BLaER1 treated with 17β-estradiol and CSF1 and Interleukin-3, amounts not matched to agents 10 nM and 100 nM (cell line): ENCODE results near the gene NDUFA11.

Source experiments
- H3K27ac ChIP-seq, 11 experiments: shearing (Covaris generic); formaldehyde crosslinking; 2 replicates each; pipeline ENCODE4 v1.8.1; 2022
- H3K27me3 ChIP-seq, 11 experiments: shearing (Covaris generic); formaldehyde crosslinking; 2 replicates each; pipeline ENCODE4 v1.8.1; 2022
- H3K36me3 ChIP-seq, 11 experiments: shearing (Covaris generic); formaldehyde crosslinking; 2 replicates each; pipeline ENCODE4 v1.8.1; 2022
- H3K4me1 ChIP-seq, 10 experiments: shearing (Covaris generic); formaldehyde crosslinking; 2 replicates each; pipeline ENCODE4 v1.8.1; 2022
- H3K4me2 ChIP-seq, 11 experiments: shearing (Covaris generic); formaldehyde crosslinking; 2 replicates each; pipeline ENCODE4 v1.8.1; 2022
- H3K4me3 ChIP-seq, 10 experiments: shearing (Covaris generic); formaldehyde crosslinking; 2 replicates each; pipeline ENCODE4 v1.8.1; 2022
- H3K9ac ChIP-seq, 11 experiments: shearing (Covaris generic); formaldehyde crosslinking; 2 replicates each; pipeline ENCODE4 v1.8.1; 2022
- H3K9me3 ChIP-seq, 11 experiments: shearing (Covaris generic); formaldehyde crosslinking; replicated peaks in 1 of 11; 2 replicates each; pipeline ENCODE4 v1.8.1; 2022
- H4K20me1 ChIP-seq, 11 experiments: shearing (Covaris generic); formaldehyde crosslinking; 2 replicates each; pipeline ENCODE4 v1.8.1; 2022
- Cebpa-rat ChIP-seq, 11 experiments: shearing (Covaris generic); IDR thresholded peaks; 2 replicates each; pipeline ENCODE4 v1.8.1; 2022

NDUFA11 gene

GRCh38 chr19:5903624-5904351 lies at the start of gene NDUFA11:
TSS of gene NDUFA11 (minus strand) at chr19:5903790. CDS start at chr19:5903708, 82 bp downstream.
- Histone ChIP-seq H3K4me2 (peak within 1 kb of the TSS; percentile 90 to 98 (median 97)), H4K20me1 (peaks cover 13 to 44% (median 40%) of the 10 kb centered on the region in 11 experiments; a peak in 21 of 22 replicates), H3K9me3 (no peaks in the 10 kb centered on the region), H3K27me3 (no peaks in the 10 kb centered on the region), H3K4me1 (peaks cover 27 to 53% (median 45%) of the 10 kb centered on the region in 10 experiments), H3K4me3 (peak within 1 kb of the TSS; percentile 89 to 100 (median 96)), H3K36me3 (peaks cover 16 to 41% (median 24%) of the 10 kb centered on the region in 11 experiments; a peak in 21 of 22 replicates), H3K9ac (peak within 1 kb of the TSS; percentile 97 to 100 (median 99)), H3K27ac (peak within 1 kb of the TSS; percentile 95 to 99 (median 98))
- TF ChIP-seq Cebpa-rat (IDR thresholded peaks at IDR 0.05): no peak

- H3K4me1 ChIP-seq: peaks cover 79 to 95% (median 91%) of the 10 kb centered on the region in 10 experiments
- H3K9ac ChIP-seq: 0 out of 22 replicates have a peak overlapping the region, but pooled peaks of 1 of the 11 experiments have one; percentile 1
- H3K27me3 ChIP-seq: no peaks in the 10 kb centered on the region
- peaks cover 91 to 100% (median 98%) of the 10 kb centered on the region in 11 experiments for H4K20me1 ChIP-seq
- peaks cover 6 to 30% (median 17%) of the 10 kb centered on the region in 11 experiments; a peak in 20 of 22 replicates for H3K36me3 ChIP-seq
- no peak overlapping the region for H3K4me3 ChIP-seq
- TF ChIP-seq Cebpa-rat (IDR thresholded peaks at IDR 0.05): no peak
- H3K27ac ChIP-seq: peak overlapping the region in 9 of 11 experiments; percentile 22 to 67 (median 44); a peak in 12 of 22 replicates
- H3K4me2 ChIP-seq: peak overlapping the region; percentile 81 to 94 (median 90)
- H3K9me3 ChIP-seq: no peaks in the 10 kb centered on the region
These were observed 49.5 kb upstream of the NDUFA11 start for GRCh38 chr19:5953030-5953589.

- H3K4me3 ChIP-seq: peak overlapping the region in 1 of 10 experiments; percentile 28; a peak in 1 of 20 replicates
- no peaks in the 10 kb centered on the region for H3K9me3 ChIP-seq
- H3K36me3 ChIP-seq: peaks cover 5 to 35% (median 21%) of the 10 kb centered on the region in 11 experiments; a peak in 16 of 22 replicates
- peak overlapping the region in 9 of 11 experiments; percentile 1 to 67 (median 33); a peak in 11 of 22 replicates for H3K27ac ChIP-seq
- no peaks in the 10 kb centered on the region for H3K27me3 ChIP-seq
- peaks cover 86 to 98% (median 97%) of the 10 kb centered on the region in 10 experiments for H3K4me1 ChIP-seq
- H4K20me1 ChIP-seq: peaks cover 84 to 100% (median 99%) of the 10 kb centered on the region in 11 experiments
- H3K9ac ChIP-seq: peak overlapping the region in 4 of 11 experiments; percentile 18 to 53 (median 30); a peak in 2 of 22 replicates
- no peak for TF ChIP-seq Cebpa-rat (IDR thresholded peaks at IDR 0.05)
- H3K4me2 ChIP-seq: peak overlapping the region; percentile 81 to 94 (median 90)
These were observed 48.8 kb upstream of the NDUFA11 start for GRCh38 chr19:5952193-5953029.

DNA sequence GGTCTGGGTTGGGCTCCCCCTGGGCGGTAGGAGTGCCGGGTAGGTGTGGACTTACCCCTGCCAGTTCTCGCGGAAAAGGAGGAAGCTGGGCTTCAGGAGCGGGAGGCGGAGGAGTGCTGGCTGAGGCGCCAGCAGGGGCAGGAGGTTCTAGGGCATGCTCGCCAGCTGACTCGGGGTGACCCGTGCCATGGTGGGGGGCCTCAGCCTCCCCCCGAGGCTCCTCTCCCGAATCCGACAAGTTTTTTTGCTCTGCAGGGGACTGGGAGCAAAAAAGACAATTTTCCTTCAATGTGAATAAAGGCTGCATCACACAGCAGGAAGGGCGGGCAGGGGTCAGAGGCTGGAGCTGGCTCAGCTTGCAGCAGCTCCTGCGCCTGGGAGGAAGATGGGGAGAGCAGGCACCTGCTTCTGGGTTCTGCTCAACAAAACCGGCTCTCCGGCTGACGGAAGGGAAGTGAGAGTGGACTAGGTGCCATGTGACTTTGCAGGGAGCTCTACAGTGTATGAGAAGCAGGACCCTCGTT lies 47.8 kb upstream of the NDUFA11 start:
- H3K4me1 ChIP-seq: peaks cover 96 to 100% (median 100%) of the 10 kb centered on the region in 10 experiments
- peak overlapping the region; percentile 81 to 94 (median 90) for H3K4me2 ChIP-seq

GRCh38 chr19:5950741-5951140 lies 47.2 kb upstream of the NDUFA11 start:
- H4K20me1 ChIP-seq: peaks cover 81 to 100% (median 100%) of the 10 kb centered on the region in 11 experiments
- H3K27ac ChIP-seq: peak overlapping the region in 1 of 11 experiments; percentile 67; a peak in 1 of 22 replicates
- H3K9ac ChIP-seq: peak overlapping the region in 4 of 11 experiments; percentile 6 to 53 (median 26); a peak in 7 of 22 replicates
- no peak for TF ChIP-seq Cebpa-rat (IDR thresholded peaks at IDR 0.05)
- peak overlapping the region; percentile 81 to 94 (median 90) for H3K4me2 ChIP-seq
- no peaks in the 10 kb centered on the region for H3K9me3 ChIP-seq
- H3K4me3 ChIP-seq: no peak overlapping the region
- peaks cover 9 to 42% (median 30%) of the 10 kb centered on the region in 11 experiments; a peak in 19 of 22 replicates for H3K36me3 ChIP-seq
- no peaks in the 10 kb centered on the region for H3K27me3 ChIP-seq
- H3K4me1 ChIP-seq: peaks cover 100% of the 10 kb centered on the region in 10 experiments

More for the DNA sequence above, 47.8 kb upstream of the NDUFA11 start:
- Histone ChIP-seq H3K27me3 (no peaks in the 10 kb centered on the region), H3K27ac (peak overlapping the region in 2 of 11 experiments; percentile 30 to 67; a peak in 4 of 22 replicates), H3K9ac (peak overlapping the region in 8 of 11 experiments; percentile 6 to 53 (median 26); a peak in 12 of 22 replicates), H3K9me3 (no peaks in the 10 kb centered on the region), H3K4me3 (peak overlapping the region in 3 of 10 experiments; percentile 6 to 28 (median 9); a peak in 4 of 20 replicates), H4K20me1 (peaks cover 81 to 100% (median 100%) of the 10 kb centered on the region in 11 experiments), H3K36me3 (peaks cover 7 to 38% (median 23%) of the 10 kb centered on the region in 11 experiments; a peak in 17 of 22 replicates)
- TF ChIP-seq Cebpa-rat (IDR thresholded peaks at IDR 0.05): no peak

- no peak for TF ChIP-seq Cebpa-rat (IDR thresholded peaks at IDR 0.05)
- Histone ChIP-seq H3K9me3 (no peaks in the 10 kb centered on the region), H4K20me1 (peaks cover 80 to 100% (median 100%) of the 10 kb centered on the region in 11 experiments), H3K4me2 (peak overlapping the region; percentile 81 to 94 (median 90)), H3K27ac (no peak overlapping the region), H3K4me1 (peaks cover 100% of the 10 kb centered on the region in 10 experiments), H3K4me3 (no peak overlapping the region), H3K27me3 (no peaks in the 10 kb centered on the region), H3K36me3 (peaks cover 17 to 51% (median 35%) of the 10 kb centered on the region in 11 experiments; a peak in 19 of 22 replicates), H3K9ac (peak overlapping the region in 2 of 11 experiments; percentile 4 to 50; a peak in 1 of 22 replicates)
These were observed 46.3 kb upstream of the NDUFA11 start for GRCh38 chr19:5949792-5950305.

DNA sequence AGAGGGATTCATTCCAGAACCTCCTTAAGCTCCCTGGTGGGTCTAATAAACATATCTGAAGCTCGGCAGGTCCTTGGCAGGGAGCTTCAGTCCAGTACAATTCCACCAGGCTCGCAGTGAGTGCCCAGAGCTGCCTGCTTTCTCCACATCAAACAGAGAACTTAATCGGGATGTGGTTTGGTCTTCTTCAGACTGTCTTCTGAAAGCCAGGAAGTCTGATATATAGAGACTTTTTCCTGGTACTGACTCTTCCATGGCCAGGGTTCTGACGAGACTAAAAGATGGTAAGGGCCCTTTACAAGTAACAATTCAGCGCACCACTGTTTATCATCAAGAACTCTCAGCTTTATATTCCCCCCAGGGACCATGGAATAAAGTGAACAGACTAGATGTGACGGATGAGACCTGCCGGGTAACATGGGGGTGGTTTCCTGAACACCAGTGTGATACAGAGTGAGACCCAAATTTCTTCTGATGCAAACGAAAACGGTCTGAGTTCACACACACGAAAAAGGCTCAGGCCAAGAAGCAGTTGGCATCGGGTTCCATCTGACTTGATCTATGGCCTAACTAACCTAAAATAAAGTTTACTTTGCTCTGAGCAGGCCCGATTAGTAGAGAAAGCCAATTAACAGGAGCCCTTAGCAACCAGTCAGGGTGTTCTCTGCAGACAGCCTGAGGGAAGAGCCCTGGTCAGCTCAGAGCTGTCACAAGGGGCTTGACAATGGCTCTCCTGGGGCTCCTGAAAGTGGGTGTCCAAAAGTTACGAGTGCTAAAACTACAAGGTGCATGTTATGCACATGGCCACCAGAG lies 45.4 kb upstream of the NDUFA11 start:
- H3K9me3 ChIP-seq: no peaks in the 10 kb centered on the region
- H3K27ac ChIP-seq: peak overlapping the region; percentile 0 to 74 (median 42); a peak in 16 of 22 replicates
- H3K27me3 ChIP-seq: no peaks in the 10 kb centered on the region
- TF ChIP-seq Cebpa-rat (IDR thresholded peaks at IDR 0.05): no peak
- peaks cover 79 to 100% (median 100%) of the 10 kb centered on the region in 11 experiments for H4K20me1 ChIP-seq
- no peak overlapping the region for H3K4me3 ChIP-seq
- H3K4me2 ChIP-seq: peak overlapping the region; percentile 81 to 94 (median 90)
- H3K4me1 ChIP-seq: peaks cover 97 to 100% (median 100%) of the 10 kb centered on the region in 10 experiments
- peaks cover 17 to 60% (median 37%) of the 10 kb centered on the region in 11 experiments; a peak in 19 of 22 replicates for H3K36me3 ChIP-seq
- peak overlapping the region; percentile 3 to 68 (median 43); a peak in 16 of 22 replicates for H3K9ac ChIP-seq
